Stimulated activated effector memory CD8-positive, alpha-beta T cell treated with anti-CD3 and anti-CD28 coated beads, Interleukin-12 subunit alpha, Interleukin-12 subunit beta, amount 100 ng/mL, for 72 hours (primary cell): Measurements from ENCODE around the gene RBCK1.

ENCODE experiments used
- ATAC-seq: fragments of 150-1000 bp; cut with Tn5 transposase; 2 replicates; pipeline ENCODE4 v1.10.0; 2021
- DNase-seq, 2 donors: peaks; one replicate each; pipeline ENCODE4 v3.0.0; 2021 to 2022; ENCODE audit warnings: low spot score in 2 of 2
- H3K27ac Mint-ChIP-seq: one replicate; pipeline ENCODE4 v1.8.0; 2022; ENCODE audit warnings: mild to moderate bottlenecking, mixed read lengths
- H3K36me3 Mint-ChIP-seq: one replicate; pipeline ENCODE4 v1.8.0; 2022; ENCODE audit warnings: mild to moderate bottlenecking, mixed read lengths
- H3K4me1 Mint-ChIP-seq: one replicate; pipeline ENCODE4 v1.8.0; 2022; ENCODE audit warnings: mixed read lengths
- H3K4me3 Mint-ChIP-seq: one replicate; pipeline ENCODE4 v1.8.0; 2022; ENCODE audit warnings: mild to moderate bottlenecking, mixed read lengths
- H3K9me3 Mint-ChIP-seq: one replicate; pipeline ENCODE4 v1.8.0; 2022; ENCODE audit warnings: mixed read lengths

RBCK1 gene

GRCh38 chr20:433300-433975 is 25.3 kb downstream of the RBCK1 start:
- peaks cover 90% of the 10 kb centered on the region for H3K36me3 Mint-ChIP-seq
- no peaks in the 10 kb centered on the region for H3K9me3 Mint-ChIP-seq
- H3K4me1 Mint-ChIP-seq: peaks cover 77% of the 10 kb centered on the region
- peak overlapping the region; percentile 95 for H3K27ac Mint-ChIP-seq
- peak; percentile 94 for ATAC-seq
- peak overlapping the region; percentile 66 for H3K4me3 Mint-ChIP-seq
- DNase-seq: peak; percentile 42 to 83

GRCh38 chr20:434221-434620 is 26.1 kb downstream of the RBCK1 start:
- Mint-ChIP-seq H3K4me1 (peaks cover 85% of the 10 kb centered on the region), H3K4me3 (peak overlapping the region; percentile 66), H3K9me3 (no peaks in the 10 kb centered on the region), H3K36me3 (peaks cover 89% of the 10 kb centered on the region), H3K27ac (peak overlapping the region; percentile 95)
- ATAC-seq (no peak), DNase-seq (no peak)

- ATAC-seq: no peak
- DNase-seq: no peak
- Mint-ChIP-seq H3K4me3 (peak overlapping the region; percentile 66), H3K27ac (peak overlapping the region; percentile 95), H3K36me3 (peaks cover 92% of the 10 kb centered on the region), H3K9me3 (no peaks in the 10 kb centered on the region), H3K4me1 (peaks cover 88% of the 10 kb centered on the region)
Observed at GRCh38 chr20:434661-435419, 26.7 kb downstream of the RBCK1 start.

GRCh38 chr20:435558-435957 is 27.5 kb downstream of the RBCK1 start:
- Mint-ChIP-seq H3K4me1 (peaks cover 85% of the 10 kb centered on the region), H3K36me3 (peaks cover 92% of the 10 kb centered on the region), H3K27ac (peak overlapping the region; percentile 60), H3K9me3 (no peaks in the 10 kb centered on the region), H3K4me3 (no peak overlapping the region)
- ATAC-seq (no peak), DNase-seq (no peak)

- Mint-ChIP-seq H3K9me3 (no peaks in the 10 kb centered on the region), H3K4me3 (no peak overlapping the region), H3K27ac (no peak overlapping the region), H3K36me3 (peaks cover 92% of the 10 kb centered on the region), H3K4me1 (peaks cover 77% of the 10 kb centered on the region)
- DNase-seq: no peak
- ATAC-seq: no peak
Observed at GRCh38 chr20:436476-436875, 28.4 kb downstream of the RBCK1 start.

- DNase-seq: no peak
- H3K9me3 Mint-ChIP-seq: no peaks in the 10 kb centered on the region
- peak overlapping the region; percentile 86 for H3K27ac Mint-ChIP-seq
- ATAC-seq: no peak
- H3K4me3 Mint-ChIP-seq: peak overlapping the region; percentile 63
- H3K4me1 Mint-ChIP-seq: peaks cover 65% of the 10 kb centered on the region
- H3K36me3 Mint-ChIP-seq: peaks cover 98% of the 10 kb centered on the region
Observed at GRCh38 chr20:437787-438486, 29.8 kb downstream of the RBCK1 start.

GRCh38 chr20:438571-439469 is 30.7 kb downstream of the RBCK1 start:
- peak overlapping the region; percentile 63 for H3K4me3 Mint-ChIP-seq
- H3K9me3 Mint-ChIP-seq: no peaks in the 10 kb centered on the region
- DNase-seq (peak in 1 of 2 donors; percentile 74), ATAC-seq (peak; percentile 77)
- peaks cover 99% of the 10 kb centered on the region for H3K36me3 Mint-ChIP-seq
- H3K4me1 Mint-ChIP-seq: peaks cover 57% of the 10 kb centered on the region
- peak overlapping the region; percentile 86 for H3K27ac Mint-ChIP-seq

- ATAC-seq: no peak
- H3K9me3 Mint-ChIP-seq: no peaks in the 10 kb centered on the region
- peak overlapping the region; percentile 86 for H3K27ac Mint-ChIP-seq
- DNase-seq: no peak
- H3K4me1 Mint-ChIP-seq: peaks cover 48% of the 10 kb centered on the region
- H3K4me3 Mint-ChIP-seq: peak overlapping the region; percentile 63
- H3K36me3 Mint-ChIP-seq: peaks cover 99% of the 10 kb centered on the region
Observed at GRCh38 chr20:440148-440547, 32.0 kb downstream of the RBCK1 start.

GRCh38 chr20:440636-441035 is 32.5 kb downstream of the RBCK1 start:
- Mint-ChIP-seq H3K9me3 (no peaks in the 10 kb centered on the region), H3K4me1 (peaks cover 48% of the 10 kb centered on the region), H3K4me3 (no peak overlapping the region), H3K36me3 (peaks cover 99% of the 10 kb centered on the region), H3K27ac (peak overlapping the region; percentile 86)
- DNase-seq (no peak), ATAC-seq (no peak)

- DNase-seq (no peak), ATAC-seq (no peak)
- Mint-ChIP-seq H3K36me3 (peaks cover 99% of the 10 kb centered on the region), H3K9me3 (no peaks in the 10 kb centered on the region), H3K27ac (peak overlapping the region; percentile 34), H3K4me3 (no peak overlapping the region), H3K4me1 (peaks cover 29% of the 10 kb centered on the region)
Observed at GRCh38 chr20:443223-443775, 35.2 kb downstream of the RBCK1 start.

GRCh38 chr20:444117-444516 is 36.0 kb downstream of the RBCK1 start:
- Mint-ChIP-seq H3K9me3 (no peaks in the 10 kb centered on the region), H3K4me3 (no peak overlapping the region), H3K4me1 (peaks cover 21% of the 10 kb centered on the region), H3K36me3 (peaks cover 95% of the 10 kb centered on the region), H3K27ac (no peak overlapping the region)
- DNase-seq (no peak), ATAC-seq (no peak)

GRCh38 chr20:444862-445426 is 36.8 kb downstream of the RBCK1 start:
- no peaks in the 10 kb centered on the region for H3K9me3 Mint-ChIP-seq
- peaks cover 95% of the 10 kb centered on the region for H3K36me3 Mint-ChIP-seq
- H3K27ac Mint-ChIP-seq: peak overlapping the region; percentile 76
- H3K4me1 Mint-ChIP-seq: peaks cover 13% of the 10 kb centered on the region
- DNase-seq (no peak), ATAC-seq (no peak)
- H3K4me3 Mint-ChIP-seq: no peak overlapping the region

GRCh38 chr20:445514-446336 is 37.6 kb downstream of the RBCK1 start:
- ATAC-seq: no peak
- Mint-ChIP-seq H3K36me3 (peaks cover 87% of the 10 kb centered on the region), H3K27ac (peak overlapping the region; percentile 76), H3K4me1 (peaks cover 10% of the 10 kb centered on the region), H3K4me3 (no peak overlapping the region), H3K9me3 (no peaks in the 10 kb centered on the region)
- no peak for DNase-seq
